CD14-positive monocyte (primary cell): ENCODE data around the gene MDN1. TPM values are rescaled to one million over a fixed set of nuclear protein-coding genes. Genes with fewer than 3 reads are reported as not detected.

Experiments
- DNase-seq, 3 donors: peaks; one replicate each; pipeline ENCODE4 v3.0.0-alpha.2; 2011 to 2022
- H2AFZ ChIP-seq: 2 replicates; pipeline ENCODE4 v1.6.0; 2012; ENCODE audit warnings: mild to moderate bottlenecking, low read depth, low read length, inconsistent platforms; ENCODE audit not compliant: insufficient read depth, poor library complexity, severe bottlenecking
- H3K27ac ChIP-seq, 2 donors: 1 replicate in 1 of 2; 2 replicates in 1 of 2; pipeline ENCODE4 v1.5.1; 2012 to 2013; ENCODE audit warnings: low read length in 2 of 2, control low read depth in 1 of 2, inconsistent platforms in 1 of 2, low read depth in 1 of 2, mild to moderate bottlenecking in 1 of 2
- H3K27me3 ChIP-seq, 2 donors: one replicate each; pipeline versions ENCODE4 v1.6.0 to v1.6.1; 2011 to 2013; ENCODE audit warnings: low read length in 2 of 2; ENCODE audit not compliant: control insufficient read depth in 2 of 2, insufficient read depth in 2 of 2
- H3K36me3 ChIP-seq, 2 donors: replicated peaks in 1 of 2; 1 replicate in 1 of 2; 2 replicates in 1 of 2; pipeline versions ENCODE4 v1.5.1 to v1.6.1; 2012 to 2013; ENCODE audit warnings: low read length in 2 of 2, control low read depth in 1 of 2, inconsistent platforms in 1 of 2, mild to moderate bottlenecking in 1 of 2; ENCODE audit not compliant: insufficient read depth in 2 of 2, control insufficient read depth in 1 of 2
- H3K4me1 ChIP-seq, 2 donors: 1 replicate in 1 of 2; 2 replicates in 1 of 2; pipeline versions ENCODE4 v1.5.1 to v1.6.1; 2012 to 2013; ENCODE audit warnings: low read length in 2 of 2, control low read depth in 1 of 2, inconsistent platforms in 1 of 2, mild to moderate bottlenecking in 1 of 2, moderate library complexity in 1 of 2; ENCODE audit not compliant: insufficient read depth in 2 of 2, control insufficient read depth in 1 of 2
- H3K4me2 ChIP-seq: replicated peaks from 2 replicates; pipeline ENCODE3; 2012; ENCODE audit warnings: low read length, moderate library complexity, mild to moderate bottlenecking; ENCODE audit not compliant: poor library complexity, severe bottlenecking; ENCODE audit errors: extremely low read depth
- H3K4me3 ChIP-seq, 3 experiments: fragments of 200-600 bp in 1 of 3; sonication (generic) in 1 of 3; replicated peaks in 1 of 3; 1 replicate in 2 of 3; 2 replicates in 1 of 3; pipeline ENCODE4 v1.5.1; 2011 to 2013; ENCODE audit warnings: low read length in 3 of 3, mild to moderate bottlenecking in 3 of 3, control low read depth in 2 of 3, low read depth in 2 of 3, inconsistent platforms in 1 of 3, moderate library complexity in 1 of 3
- H3K79me2 ChIP-seq: 2 replicates; pipeline ENCODE4 v1.6.0; 2012; ENCODE audit warnings: mild to moderate bottlenecking, control low read depth, inconsistent platforms, low read length, moderate library complexity; ENCODE audit not compliant: insufficient read depth
- H3K9ac ChIP-seq: 2 replicates; pipeline ENCODE4 v1.6.0; 2017; ENCODE audit warnings: low read length, mild to moderate bottlenecking; ENCODE audit not compliant: insufficient read depth, poor library complexity, severe bottlenecking
- H3K9me3 ChIP-seq, 2 donors: replicated peaks in 1 of 2; 1 replicate in 1 of 2; 2 replicates in 1 of 2; pipeline versions ENCODE4 v1.5.1 to v1.6.1; 2012 to 2013; ENCODE audit warnings: low read length in 2 of 2, control low read depth in 1 of 2; ENCODE audit not compliant: control insufficient read depth in 1 of 2, insufficient read depth in 1 of 2
- H4K20me1 ChIP-seq: 2 replicates; pipeline ENCODE4 v1.6.0; 2012; ENCODE audit warnings: mild to moderate bottlenecking, low read length, control low read depth, moderate library complexity; ENCODE audit not compliant: insufficient read depth
- H3K27ac Mint-ChIP-seq, 7 donors: one replicate each; pipeline ENCODE4 v1.8.0; 2020; ENCODE audit warnings: mild to moderate bottlenecking in 7 of 7, mixed read lengths in 7 of 7, moderate library complexity in 6 of 7, inconsistent platforms in 2 of 7
- H3K27me3 Mint-ChIP-seq, 3 donors: one replicate each; pipeline ENCODE4 v1.8.0; 2021 to 2022; ENCODE audit warnings: low read depth in 3 of 3, mild to moderate bottlenecking in 3 of 3, mixed read lengths in 3 of 3, moderate library complexity in 3 of 3, inconsistent platforms in 1 of 3
- H3K36me3 Mint-ChIP-seq, 2 donors: one replicate each; pipeline ENCODE4 v1.8.0; 2020; ENCODE audit warnings: mixed read lengths in 2 of 2, inconsistent platforms in 1 of 2, mild to moderate bottlenecking in 1 of 2
- H3K4me1 Mint-ChIP-seq: one replicate; pipeline ENCODE4 v1.8.0; 2020; ENCODE audit warnings: mild to moderate bottlenecking, mixed read lengths
- H3K4me3 Mint-ChIP-seq, 2 donors: one replicate each; pipeline ENCODE4 v1.8.0; 2020; ENCODE audit warnings: mild to moderate bottlenecking in 2 of 2, mixed read lengths in 2 of 2, moderate library complexity in 1 of 2
- H3K9me3 Mint-ChIP-seq, 7 donors: one replicate each; pipeline ENCODE4 v1.8.0; 2020 to 2022; ENCODE audit warnings: mixed read lengths in 7 of 7, mild to moderate bottlenecking in 6 of 7, moderate library complexity in 6 of 7, inconsistent platforms in 2 of 7
- whole genome bisulfite sequencing: methylation state at CpG from one replicate; pipeline ENCODE4 v1.1.5; 2013; ENCODE audit warnings: missing lambda C conversion rate; ENCODE audit not compliant: insufficient coverage; 5-methylcytosine and 5-hydroxymethylcytosine counted together
- intact Hi-C, 2 donors: fragments of 100-400 bp; cut with micrococcal nuclease; formaldehyde crosslinking; loops; one replicate each; pipeline versions ENCODE4 v1.15.0 to v1.15.1; 2023
- polyA plus RNA-seq, 3 donors: library from polyadenylated mRNA; depleted of rRNA in 1 of 3; unstranded in 2 of 3; stranded (reverse) in 1 of 3; fragments of 300-500 nt in 2 of 3; fragments of >200 nt in 1 of 3; fragmentation: Illumina TruSeq in 2 of 3; gene quantifications; 1 replicate in 2 of 3; 2 replicates in 1 of 3; pipeline ENCODE4 v1.2.3, GENCODE V29; 2012 to 2021
- TF ChIP-seq, protein P1 (sequence below): fragments of 200-600 bp; IDR thresholded peaks from one replicate; pipeline ENCODE4 v1.8.0; 2022; ENCODE audit warnings: antibody characterized with exemption, mild to moderate bottlenecking

MDN1 gene
- polyA plus RNA-seq, 3 donors, result 0.61 to 6.6 (median 1.8) TPM

DNA sequence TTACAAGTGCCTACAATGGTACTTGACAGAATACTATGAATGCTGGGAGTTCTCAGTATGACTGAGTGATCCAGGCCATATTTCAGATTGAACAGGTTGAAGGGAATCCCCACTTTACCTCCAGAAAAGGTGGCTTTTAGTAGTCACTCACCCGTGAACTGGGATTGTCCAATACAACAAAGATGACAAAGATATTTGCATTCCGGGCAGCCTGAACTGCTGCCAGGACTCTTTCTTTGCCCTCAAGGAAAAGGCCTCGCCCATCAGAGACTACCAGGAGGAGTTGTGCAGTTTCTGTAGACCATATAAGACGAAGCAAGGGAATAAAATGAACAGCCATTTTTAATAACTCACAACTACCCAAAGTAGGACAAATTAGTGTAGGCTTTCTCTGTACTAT is 174.7 kb downstream of the MDN1 start:
- no peaks in the 10 kb centered on the region for H3K4me1 ChIP-seq
- H3K9me3 ChIP-seq, result no peaks in the 10 kb centered on the region
- H3K79me2 ChIP-seq, result no peaks in the 10 kb centered on the region
- no peak for DNase-seq
- 100% methylated on average over 1 of the region's 4 CpGs for WGBS
- TF ChIP-seq, protein P1, sequence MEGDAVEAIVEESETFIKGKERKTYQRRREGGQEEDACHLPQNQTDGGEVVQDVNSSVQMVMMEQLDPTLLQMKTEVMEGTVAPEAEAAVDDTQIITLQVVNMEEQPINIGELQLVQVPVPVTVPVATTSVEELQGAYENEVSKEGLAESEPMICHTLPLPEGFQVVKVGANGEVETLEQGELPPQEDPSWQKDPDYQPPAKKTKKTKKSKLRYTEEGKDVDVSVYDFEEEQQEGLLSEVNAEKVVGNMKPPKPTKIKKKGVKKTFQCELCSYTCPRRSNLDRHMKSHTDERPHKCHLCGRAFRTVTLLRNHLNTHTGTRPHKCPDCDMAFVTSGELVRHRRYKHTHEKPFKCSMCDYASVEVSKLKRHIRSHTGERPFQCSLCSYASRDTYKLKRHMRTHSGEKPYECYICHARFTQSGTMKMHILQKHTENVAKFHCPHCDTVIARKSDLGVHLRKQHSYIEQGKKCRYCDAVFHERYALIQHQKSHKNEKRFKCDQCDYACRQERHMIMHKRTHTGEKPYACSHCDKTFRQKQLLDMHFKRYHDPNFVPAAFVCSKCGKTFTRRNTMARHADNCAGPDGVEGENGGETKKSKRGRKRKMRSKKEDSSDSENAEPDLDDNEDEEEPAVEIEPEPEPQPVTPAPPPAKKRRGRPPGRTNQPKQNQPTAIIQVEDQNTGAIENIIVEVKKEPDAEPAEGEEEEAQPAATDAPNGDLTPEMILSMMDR, result no peak
- Mint-ChIP-seq H3K27ac (no peak overlapping the region), H3K4me1 (no peaks in the 10 kb centered on the region), H3K36me3 (peaks cover 52 to 53% of the 10 kb centered on the region in 2 donors), H3K27me3 (no peaks in the 10 kb centered on the region), H3K4me3 (no peak overlapping the region), H3K9me3 (peaks cover 0 to 1% (median 0%) of the 10 kb centered on the region in 7 donors)
- H2AFZ ChIP-seq, result no peak overlapping the region
- no peak overlapping the region for H3K4me3 ChIP-seq
- no peak overlapping the region for H3K27ac ChIP-seq
- no peaks in the 10 kb centered on the region for H3K27me3 ChIP-seq
- intact Hi-C loops, result no loop called here
- H3K9ac ChIP-seq, result no peak overlapping the region
- H4K20me1 ChIP-seq, result no peaks in the 10 kb centered on the region
- peaks cover 51 to 74% of the 10 kb centered on the region in 2 donors for H3K36me3 ChIP-seq
- H3K4me2 ChIP-seq, result no peak overlapping the region

DNA sequence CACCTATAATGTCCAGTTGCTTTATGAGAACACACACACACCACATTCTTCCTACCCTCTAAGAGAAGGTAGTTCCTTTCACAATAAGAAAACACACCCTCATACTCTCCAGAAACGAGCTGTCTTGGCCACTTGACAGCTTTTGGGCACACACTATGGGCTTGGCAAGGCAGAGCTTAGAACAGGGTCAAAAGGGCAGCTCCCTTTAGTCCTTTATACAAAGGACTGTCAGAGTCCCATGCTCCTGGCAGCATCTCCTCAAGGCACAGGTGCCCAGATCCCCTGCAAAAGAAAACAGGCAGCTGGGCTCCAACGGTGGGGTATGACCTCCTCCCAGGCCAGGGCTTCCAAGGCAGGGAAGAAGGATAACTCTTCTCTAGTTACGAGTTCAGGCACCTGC is 176.2 kb downstream of the MDN1 start:
- Histone ChIP-seq H3K4me2 (no peak overlapping the region), H3K9ac (no peak overlapping the region), H3K4me1 (peaks cover 6 to 9% of the 10 kb centered on the region in 2 donors), H2AFZ (no peak overlapping the region), H3K27me3 (no peaks in the 10 kb centered on the region), H3K27ac (no peak overlapping the region), H3K9me3 (no peaks in the 10 kb centered on the region), H3K79me2 (no peaks in the 10 kb centered on the region), H3K36me3 (peaks cover 41 to 63% of the 10 kb centered on the region in 2 donors), H4K20me1 (no peaks in the 10 kb centered on the region), H3K4me3 (no peak overlapping the region)
- H3K9me3 Mint-ChIP-seq, result peaks cover 0 to 3% (median 0%) of the 10 kb centered on the region in 7 donors
- no peak overlapping the region for H3K27ac Mint-ChIP-seq
- TF ChIP-seq, protein P1, result no peak
- no peak overlapping the region for H3K4me3 Mint-ChIP-seq
- H3K27me3 Mint-ChIP-seq, result no peaks in the 10 kb centered on the region
- H3K36me3 Mint-ChIP-seq, result peaks cover 47 to 49% of the 10 kb centered on the region in 2 donors
- H3K4me1 Mint-ChIP-seq, result peaks cover 11% of the 10 kb centered on the region
- intact Hi-C loops, result no loop called here
- DNase-seq, result no peak
- 74% methylated on average over 3 of the region's 3 CpGs for WGBS
